ENCODE results near the gene TSC2.
"Not testable (repeated sequence)": the region's sequence is repeated elsewhere in the genome, so short reads cannot be mapped to it uniquely, and the experiment has no call there.

The TSC2 gene

DNA sequence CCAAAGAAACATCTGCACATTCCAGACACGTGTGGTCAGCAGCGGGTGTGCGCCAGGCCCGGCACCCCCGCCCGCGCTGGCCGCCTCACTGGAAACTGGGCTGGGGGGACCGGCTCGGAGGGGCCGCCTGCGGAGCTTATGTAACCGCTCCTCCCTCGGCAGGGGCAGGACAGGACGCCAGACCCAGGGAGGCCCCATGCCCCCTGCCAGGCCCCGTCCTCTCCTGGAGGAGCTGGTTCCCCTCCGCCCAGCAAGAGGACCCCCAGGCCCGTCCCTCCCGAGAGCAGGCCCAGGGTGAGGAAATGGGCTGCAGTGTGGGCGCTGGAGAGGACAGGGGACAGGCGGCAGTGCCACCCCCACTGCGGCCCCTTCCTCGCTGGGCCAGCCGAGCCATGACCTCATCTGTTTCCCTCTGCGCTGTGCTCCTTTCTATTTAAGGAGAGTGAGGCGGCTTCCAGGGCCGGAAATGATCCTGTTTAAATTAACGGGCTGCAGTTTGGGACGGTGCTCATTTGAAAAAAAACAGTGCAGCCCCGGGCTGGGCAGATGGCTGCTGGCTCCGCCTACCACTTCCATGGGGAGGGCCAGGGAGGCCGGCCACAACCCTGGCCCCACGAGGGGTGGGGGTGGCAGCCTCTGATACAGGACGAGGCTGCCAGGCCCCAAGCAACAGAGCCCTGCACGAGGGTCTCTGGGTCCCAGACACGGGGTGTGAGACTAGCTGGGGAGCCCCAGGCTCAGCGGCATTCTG, 77.1 kb downstream of the TSC2 start:
- peak; percentile 46 for DNase-seq

DNA sequence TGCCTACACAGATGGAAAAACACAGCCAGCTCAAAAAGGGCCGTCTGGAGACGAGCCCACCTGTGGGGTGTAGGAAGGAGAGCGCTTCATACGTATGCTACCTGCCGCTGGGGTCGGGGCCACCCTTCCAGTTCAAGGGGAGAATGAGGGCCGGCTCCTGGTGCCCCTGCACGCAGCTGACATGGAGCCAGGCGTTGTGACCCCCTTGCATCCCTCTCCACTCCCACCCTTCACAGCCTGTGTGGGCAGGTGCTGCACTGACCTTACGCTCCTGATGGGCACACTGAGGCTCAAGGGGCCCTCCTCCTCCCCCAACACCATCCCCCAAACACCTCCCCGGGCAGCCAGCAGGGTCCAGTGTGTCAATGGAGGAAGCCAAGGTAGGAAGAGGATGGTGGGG, 77.8 kb downstream of the TSC2 start:
- not testable (repeated sequence) for DNase-seq

DNA sequence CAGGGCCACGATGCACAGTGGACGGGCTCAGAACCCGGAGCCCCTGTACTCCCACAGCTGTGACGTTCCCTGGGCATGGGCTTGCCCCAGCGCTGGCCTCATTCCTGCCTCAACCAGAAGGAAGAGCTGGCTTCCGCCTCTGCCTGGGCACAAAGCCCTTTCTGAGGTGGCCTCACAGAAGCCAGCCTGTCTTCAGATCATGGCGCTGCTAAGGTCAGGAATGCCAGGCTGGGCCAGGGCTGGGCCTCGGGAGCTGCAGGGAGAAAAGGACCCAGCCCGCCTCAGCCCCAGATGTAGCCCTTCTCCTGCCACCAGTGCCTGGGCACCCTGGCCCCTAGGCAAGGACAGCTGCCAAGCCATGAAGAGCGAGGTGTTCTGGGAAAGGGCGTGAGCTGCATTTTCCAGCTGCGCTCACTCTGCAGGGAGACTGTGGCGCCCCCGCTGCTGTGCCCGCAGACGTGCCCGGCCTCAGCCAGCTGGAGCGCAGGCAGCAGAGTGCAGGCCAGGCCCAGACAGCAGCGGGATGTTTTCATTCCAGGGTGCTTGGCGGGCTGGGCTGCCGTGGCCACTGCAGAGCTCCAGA, 78.5 kb downstream of the TSC2 start:
- DNase-seq = not testable (repeated sequence)

DNA sequence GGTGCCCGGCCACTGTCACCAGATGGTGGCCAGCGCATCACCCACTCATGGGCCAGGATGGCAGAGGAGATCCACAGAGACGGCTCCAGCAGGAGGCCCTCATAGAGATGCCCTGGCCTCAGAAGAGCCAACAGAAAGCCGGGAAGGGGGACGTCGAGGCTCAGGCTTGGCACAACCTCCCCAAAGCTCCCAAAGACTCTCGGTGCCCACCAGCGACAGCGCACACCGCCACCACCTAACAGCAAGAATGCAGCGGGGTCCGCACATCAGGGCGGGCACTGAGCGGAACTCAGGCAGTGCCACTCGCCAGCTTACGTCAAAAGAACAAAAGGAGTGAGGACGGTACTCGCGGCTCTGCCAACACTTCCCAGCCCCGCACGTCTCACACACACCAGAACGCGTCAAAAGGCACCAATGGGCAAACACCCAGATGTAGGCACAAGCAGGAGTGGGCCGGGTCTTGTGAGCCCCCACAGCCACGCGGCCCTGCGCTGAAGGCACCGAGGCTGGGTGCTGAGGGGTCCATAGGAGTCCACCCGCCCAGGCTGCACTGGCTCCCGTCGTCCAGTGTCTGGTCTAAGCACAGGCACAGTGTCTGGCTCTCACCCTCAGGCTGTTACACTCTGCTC, 79.3 kb downstream of the TSC2 start:
- not testable (repeated sequence) for DNase-seq

DNA sequence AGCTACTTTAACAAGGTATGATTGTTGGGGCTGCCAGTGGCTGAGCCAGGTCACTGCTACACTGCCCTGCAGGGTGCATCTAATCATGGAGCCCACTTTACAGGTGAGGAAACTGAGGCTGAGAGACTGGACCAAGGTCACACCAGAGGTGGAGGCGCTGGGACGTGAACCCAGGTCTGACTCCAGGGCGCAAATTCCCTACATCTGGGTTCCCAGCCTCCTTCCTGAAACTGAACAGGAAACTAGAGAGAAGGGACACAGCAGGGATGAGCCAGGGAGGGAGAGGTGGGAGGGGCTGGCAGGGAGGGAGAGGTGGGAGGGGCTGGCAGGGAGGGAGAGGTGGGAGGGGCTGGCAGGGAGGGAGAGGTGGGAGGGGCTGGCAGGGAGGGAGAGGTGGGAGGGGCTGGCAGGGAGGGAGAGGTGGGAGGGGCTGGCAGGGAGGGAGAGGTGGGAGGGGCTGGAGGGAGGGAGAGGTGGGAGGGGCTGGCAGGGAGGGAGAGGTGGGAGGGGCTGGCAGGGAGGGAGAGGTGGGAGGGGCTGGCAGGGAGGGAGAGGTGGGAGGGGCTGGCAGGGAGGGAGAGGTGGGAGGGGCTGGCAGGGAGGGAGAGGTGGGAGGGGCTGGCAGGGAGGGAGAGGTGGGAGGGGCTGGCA, 80.0 kb downstream of the TSC2 start:
- DNase-seq = not testable (repeated sequence)

DNA sequence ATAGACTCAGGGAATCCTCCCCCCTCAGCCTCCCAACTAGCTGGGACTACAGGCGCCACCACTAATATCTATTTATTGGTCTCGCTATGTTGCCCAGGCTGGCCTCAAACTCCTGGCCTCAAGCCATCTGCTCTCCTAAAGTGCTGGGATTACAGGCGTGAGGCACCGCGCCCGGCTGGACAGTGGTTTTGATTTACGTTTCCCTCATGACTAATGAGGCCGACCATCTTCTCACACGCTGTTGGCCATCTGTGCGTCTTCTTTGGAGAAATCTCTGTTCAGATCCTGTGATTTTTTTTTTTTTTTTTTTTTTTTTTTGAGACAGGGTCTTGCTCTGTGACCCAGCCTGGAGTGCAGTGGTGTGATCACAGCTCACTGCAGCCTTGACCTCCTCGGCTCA, 81.5 kb downstream of the TSC2 start:
- not testable (repeated sequence) for DNase-seq

DNA sequence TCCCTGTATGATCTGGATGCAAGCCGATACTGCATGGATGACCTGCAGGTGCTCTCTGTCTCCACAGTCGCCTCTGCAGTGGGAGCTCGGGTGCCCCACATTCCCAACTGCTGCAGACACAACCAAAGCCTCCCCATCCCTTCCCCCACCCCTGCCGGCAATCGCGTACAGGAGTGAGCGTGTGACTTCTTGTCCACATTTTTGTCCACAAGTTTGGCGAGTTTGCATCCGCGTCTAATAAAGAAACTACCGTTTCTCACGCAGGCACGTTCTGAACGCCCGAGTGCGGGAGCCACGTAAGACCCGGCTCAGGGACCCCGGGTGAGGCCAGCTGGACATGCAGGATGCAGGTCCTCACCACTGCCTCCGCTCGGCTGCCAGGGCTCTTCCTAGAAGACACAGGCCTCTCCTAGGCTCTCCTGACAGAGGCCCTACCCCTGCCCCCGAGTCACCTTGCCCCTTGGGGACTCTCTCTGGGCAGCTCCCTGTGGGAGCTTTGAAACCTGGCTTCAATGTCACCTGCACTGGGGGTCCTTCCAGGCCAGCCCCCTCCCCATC, 82.2 kb downstream of the TSC2 start:
- not testable (repeated sequence) for DNase-seq

DNA sequence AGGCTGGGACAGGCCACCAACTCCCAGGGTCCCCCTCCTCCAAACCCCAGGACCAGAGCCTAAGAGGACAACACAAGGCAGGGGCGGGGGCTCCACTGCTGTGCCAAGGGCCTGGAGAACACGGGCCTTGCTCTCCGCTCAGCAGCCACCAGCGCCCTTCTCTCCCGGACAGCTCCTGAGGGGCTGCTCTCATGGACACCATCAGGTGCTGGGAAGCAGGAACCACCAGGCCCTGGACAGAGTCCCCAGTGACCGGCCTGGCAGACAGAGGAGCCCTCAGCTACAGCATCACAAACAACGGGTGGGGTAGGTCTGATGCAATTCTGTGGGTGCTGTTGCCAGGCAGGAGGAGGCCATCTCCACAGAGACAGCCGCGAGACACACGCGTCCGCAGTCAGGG, 86.0 kb downstream of the TSC2 start:
- DNase-seq = not testable (repeated sequence)

DNA sequence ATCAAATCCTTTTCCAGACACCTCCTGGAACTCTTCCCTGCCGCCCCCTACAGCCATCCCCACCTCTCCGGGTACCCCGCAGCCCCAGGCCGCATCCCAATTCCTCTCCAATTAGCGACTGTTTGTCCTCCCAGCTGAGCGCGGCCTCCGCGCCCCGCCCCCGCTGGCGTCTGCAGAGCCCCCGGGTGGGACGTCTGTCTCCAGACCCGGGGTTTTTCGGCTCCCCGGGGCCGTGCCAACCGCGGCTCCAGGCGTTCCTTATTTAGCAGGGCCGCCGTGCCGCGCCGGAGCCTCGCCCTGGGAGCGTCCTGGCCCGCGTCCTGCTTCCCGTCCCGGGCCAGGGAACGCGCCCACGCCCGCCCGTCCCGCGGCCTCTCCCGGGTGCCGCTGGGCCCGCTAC, 87.3 kb downstream of the TSC2 start:
- DNase-seq = not testable (repeated sequence)

DNA sequence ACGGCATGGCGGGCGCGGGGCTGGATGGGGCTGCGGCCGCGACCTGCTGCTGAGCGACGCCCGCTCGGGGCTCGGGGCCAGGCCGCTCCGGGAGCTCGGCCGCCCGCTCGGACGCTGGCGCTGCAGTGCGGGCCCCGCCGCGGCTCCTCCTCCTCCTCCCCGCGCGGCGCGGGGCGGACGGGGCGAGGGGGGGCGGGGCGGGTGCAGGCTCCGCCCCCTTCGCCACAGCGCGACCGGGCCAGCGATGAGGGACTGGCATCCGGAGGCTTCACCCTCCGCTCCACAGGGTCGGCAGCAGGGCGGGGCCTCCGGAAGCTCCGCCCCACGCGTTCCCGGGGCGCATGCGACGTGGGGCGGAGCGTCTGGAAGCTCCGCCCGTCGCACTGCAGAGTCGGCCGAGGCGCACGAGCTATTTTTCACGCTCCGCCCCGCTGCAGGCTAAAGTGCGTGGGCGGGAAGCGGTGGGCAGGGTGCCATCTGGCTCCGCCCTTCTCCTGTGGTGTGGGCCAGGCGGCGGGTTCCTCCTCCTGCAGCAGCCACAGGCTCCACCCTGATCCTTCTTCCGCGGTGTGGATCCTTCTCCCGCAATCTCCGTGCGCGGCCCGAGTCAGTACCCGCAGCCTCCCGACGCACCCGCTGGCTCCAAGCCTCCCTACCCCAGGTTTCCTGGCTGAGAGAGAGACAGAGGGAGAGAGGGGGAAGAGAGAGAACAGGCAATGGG, 88.1 kb downstream of the TSC2 start, which contains the start of gene PKD1:
Gene PKD1 (minus strand): TSS at position 129 of the 721 bp plus-strand sequence. CDS start 209 bp downstream, outside the sequence.
- DNase-seq = peak; percentile 70

All from SHP77 treated with DMSO at 0.1 percent for 48 hours (cell line).